A204.1 (cell line): ENCODE results near the gene UNC5B.

Source experiments
- FAIRE-seq: peaks from 2 replicates; lab custom pipeline; 2012; peaks lifted over from hg19 to GRCh38; lab: Jason Lieb, UNC

The UNC5B gene

DNA sequence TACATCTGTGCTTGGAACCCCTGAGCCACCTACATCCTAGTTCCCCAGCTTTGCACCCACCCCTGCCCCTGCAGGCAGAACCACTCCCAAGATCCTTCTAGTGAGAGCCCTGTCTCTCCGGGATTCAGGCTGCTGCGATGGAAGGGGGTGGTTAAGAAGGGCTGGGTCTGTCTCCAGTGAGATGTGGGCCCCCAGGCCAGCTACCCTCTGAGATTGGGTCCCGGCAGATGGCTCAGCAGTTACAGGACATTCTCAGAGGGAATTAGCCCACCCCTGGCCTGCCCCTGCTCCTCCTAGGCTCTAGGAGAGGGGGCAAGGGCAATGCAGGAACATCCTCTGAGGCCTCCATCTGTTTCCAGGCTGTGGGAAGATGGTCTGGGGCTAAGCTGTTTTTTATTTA, 134.4 kb downstream of the UNC5B start:
- FAIRE-seq: no peak

- FAIRE-seq: no peak
Measured at GRCh38 chr10:71347587-71348395, 135.4 kb downstream of the UNC5B start.

DNA sequence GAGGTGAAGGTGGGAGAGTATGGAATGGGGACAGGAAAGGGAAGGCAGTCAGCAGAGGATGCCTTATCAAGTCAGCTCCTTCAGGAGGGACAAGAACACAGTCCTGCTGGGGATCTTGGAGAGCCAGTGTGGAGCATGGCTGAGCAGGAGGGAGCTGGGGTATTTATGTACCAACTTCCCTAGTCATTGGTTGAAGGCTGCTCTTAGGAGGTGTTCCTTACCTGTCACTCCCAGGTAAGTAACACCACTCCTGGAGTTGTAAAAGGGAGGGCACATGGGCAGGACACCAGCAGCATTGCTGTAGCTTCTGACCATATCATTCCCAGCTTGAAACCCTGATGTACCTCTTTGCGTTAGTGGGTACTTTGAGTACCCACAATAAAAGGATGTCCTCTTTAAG, 136.5 kb downstream of the UNC5B start:
- FAIRE-seq: no peak

- no peak for FAIRE-seq
Measured at GRCh38 chr10:71349406-71349805, 137.0 kb downstream of the UNC5B start.

GRCh38 chr10:71351087-71351486, 138.7 kb downstream of the UNC5B start:
- no peak for FAIRE-seq

GRCh38 chr10:71351628-71352319, 139.4 kb downstream of the UNC5B start:
- FAIRE-seq: no peak
